ENCODE data around the gene TMEM144. TPM values are rescaled to one million over a fixed set of nuclear protein-coding genes. Genes with fewer than 3 reads are reported as not detected.

Gene TMEM144
- total and polyA plus RNA-seq, 9 donors, result 5.4 to 14.9 (median 8.4) TPM

DNA sequence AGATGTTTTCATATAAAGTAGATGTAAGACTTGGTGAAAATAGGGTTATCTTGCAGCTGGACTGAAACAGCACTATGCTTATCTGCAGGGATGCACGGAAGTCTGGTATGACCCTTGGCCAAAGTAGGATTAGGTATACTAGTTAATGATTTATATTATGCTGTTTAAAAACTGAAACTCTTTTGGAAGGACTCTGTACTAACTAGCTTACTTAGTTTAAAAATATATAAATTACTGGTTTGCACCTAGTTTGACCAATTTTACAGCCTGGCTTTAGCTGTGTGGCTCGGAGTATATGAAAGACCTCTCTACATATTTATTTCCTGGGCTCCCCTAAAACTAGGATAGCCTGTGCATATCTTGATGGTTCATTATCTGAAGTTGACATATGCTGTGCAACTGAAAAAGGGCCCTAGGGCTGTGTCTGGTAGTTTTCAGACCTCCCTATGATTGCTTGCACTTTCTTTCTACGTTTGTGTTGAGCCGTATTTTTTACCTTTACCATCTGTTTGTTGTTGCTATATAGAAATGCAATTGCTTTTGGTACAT lies 89.2 kb downstream of the TMEM144 start:
- no peak overlapping the region for H3K4me3 ChIP-seq
- H3K36me3 ChIP-seq, result no peaks in the 10 kb centered on the region
- DNase-seq, result no peak
- WGBS, 3 donors, result 6 to 17% (median 11%) methylated on average over 4 of the region's 4 CpGs
- H3K4me1 ChIP-seq (ENCODE audit: insufficient read depth), result peaks cover 3% of the 10 kb centered on the region
- H3K9me3 ChIP-seq, result no peaks in the 10 kb centered on the region
- H3K27me3 ChIP-seq, result no peaks in the 10 kb centered on the region
- intact Hi-C loops (cut with DNase I), result no loop called here
- TF ChIP-seq EP300 (IDR thresholded peaks at IDR 0.05) (no peak), POLR2A (IDR thresholded peaks at IDR 0.05) (no peak)
- TF ChIP-seq, protein P1, sequence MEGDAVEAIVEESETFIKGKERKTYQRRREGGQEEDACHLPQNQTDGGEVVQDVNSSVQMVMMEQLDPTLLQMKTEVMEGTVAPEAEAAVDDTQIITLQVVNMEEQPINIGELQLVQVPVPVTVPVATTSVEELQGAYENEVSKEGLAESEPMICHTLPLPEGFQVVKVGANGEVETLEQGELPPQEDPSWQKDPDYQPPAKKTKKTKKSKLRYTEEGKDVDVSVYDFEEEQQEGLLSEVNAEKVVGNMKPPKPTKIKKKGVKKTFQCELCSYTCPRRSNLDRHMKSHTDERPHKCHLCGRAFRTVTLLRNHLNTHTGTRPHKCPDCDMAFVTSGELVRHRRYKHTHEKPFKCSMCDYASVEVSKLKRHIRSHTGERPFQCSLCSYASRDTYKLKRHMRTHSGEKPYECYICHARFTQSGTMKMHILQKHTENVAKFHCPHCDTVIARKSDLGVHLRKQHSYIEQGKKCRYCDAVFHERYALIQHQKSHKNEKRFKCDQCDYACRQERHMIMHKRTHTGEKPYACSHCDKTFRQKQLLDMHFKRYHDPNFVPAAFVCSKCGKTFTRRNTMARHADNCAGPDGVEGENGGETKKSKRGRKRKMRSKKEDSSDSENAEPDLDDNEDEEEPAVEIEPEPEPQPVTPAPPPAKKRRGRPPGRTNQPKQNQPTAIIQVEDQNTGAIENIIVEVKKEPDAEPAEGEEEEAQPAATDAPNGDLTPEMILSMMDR (IDR thresholded peaks at IDR 0.05), result no peak
- no peak overlapping the region for H3K27ac ChIP-seq

DNA sequence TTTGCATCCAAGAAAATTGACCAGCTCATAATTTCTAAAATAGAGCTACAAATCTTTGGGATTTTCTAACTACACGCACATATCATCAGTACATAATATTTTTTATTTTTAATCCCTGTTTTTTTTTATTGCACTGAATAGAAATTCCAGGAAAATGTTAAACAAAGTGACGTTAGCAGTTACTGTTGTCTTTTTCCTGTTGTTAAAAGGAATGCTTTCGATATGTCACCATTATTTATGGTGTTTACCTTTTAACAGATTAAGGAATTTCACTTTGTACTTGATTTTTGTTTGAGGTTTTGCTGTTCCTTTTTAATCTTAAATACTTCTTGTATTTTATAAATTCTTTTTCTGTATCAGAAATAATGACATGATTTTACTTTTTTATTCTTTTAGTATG lies 89.7 kb downstream of the TMEM144 start:
- peaks cover 3% of the 10 kb centered on the region for H3K4me1 ChIP-seq (ENCODE audit: insufficient read depth)
- TF ChIP-seq, protein P1 (IDR thresholded peaks at IDR 0.05), result no peak
- TF ChIP-seq POLR2A (IDR thresholded peaks at IDR 0.05) (no peak), EP300 (IDR thresholded peaks at IDR 0.05) (no peak)
- H3K4me3 ChIP-seq, result no peak overlapping the region
- no peak overlapping the region for H3K27ac ChIP-seq
- H3K27me3 ChIP-seq, result no peaks in the 10 kb centered on the region
- no peak for DNase-seq
- no peaks in the 10 kb centered on the region for H3K9me3 ChIP-seq
- H3K36me3 ChIP-seq, result no peaks in the 10 kb centered on the region
- intact Hi-C loops (cut with DNase I), result no loop called here
- WGBS, 3 donors, result 2 to 9% (median 6%) methylated on average over 3 of the region's 3 CpGs

DNA sequence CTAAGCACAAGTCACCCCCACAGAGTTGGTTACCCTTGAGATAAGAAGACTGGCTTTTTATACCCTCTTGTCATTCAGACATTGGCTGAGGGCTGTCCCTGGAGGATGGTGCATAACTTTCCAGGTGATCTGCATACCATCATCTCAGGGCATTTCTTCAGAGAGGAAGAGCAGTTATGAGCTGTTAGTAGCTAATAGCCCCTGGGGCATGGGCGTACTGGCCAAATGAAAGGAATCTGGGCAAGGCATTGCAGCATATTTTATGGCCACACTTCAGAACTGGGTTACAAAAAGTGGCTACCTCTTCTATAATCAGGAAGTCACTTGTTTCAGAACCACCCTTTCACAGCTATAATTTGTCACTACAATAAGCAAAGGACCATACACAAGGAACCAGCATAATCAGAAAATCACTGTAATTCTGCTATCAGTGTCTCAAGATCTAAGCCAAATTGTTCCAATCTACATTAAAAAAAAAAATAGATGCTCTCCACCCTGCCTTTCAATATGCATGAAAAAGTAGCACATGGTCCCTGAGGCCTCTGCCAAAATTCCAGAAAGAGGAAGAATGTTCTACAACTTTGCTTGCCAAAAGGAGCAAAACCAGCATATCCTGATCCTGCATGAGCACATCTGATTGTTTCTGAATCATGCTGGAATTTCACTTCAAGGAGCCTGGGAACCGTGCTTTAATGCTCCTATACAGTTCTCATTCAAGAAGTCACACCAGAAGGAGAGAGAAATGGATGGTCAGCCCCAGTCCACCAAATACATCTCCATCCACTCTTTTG lies 92.0 kb downstream of the TMEM144 start:
- Histone ChIP-seq H3K4me1 (ENCODE audit: insufficient read depth) (peaks cover 3% of the 10 kb centered on the region), H3K4me3 (no peak overlapping the region), H3K9me3 (no peaks in the 10 kb centered on the region), H3K27me3 (no peaks in the 10 kb centered on the region), H3K36me3 (no peaks in the 10 kb centered on the region), H3K27ac (no peak overlapping the region)
- DNase-seq, result no peak
- 51 to 55% (median 52%) methylated on average over 2 of the region's 2 CpGs for WGBS, 3 donors
- TF ChIP-seq EP300 (IDR thresholded peaks at IDR 0.05) (no peak), POLR2A (IDR thresholded peaks at IDR 0.05) (no peak)
- TF ChIP-seq, protein P1 (IDR thresholded peaks at IDR 0.05), result no peak
- intact Hi-C loops (cut with DNase I), result no loop called here

DNA sequence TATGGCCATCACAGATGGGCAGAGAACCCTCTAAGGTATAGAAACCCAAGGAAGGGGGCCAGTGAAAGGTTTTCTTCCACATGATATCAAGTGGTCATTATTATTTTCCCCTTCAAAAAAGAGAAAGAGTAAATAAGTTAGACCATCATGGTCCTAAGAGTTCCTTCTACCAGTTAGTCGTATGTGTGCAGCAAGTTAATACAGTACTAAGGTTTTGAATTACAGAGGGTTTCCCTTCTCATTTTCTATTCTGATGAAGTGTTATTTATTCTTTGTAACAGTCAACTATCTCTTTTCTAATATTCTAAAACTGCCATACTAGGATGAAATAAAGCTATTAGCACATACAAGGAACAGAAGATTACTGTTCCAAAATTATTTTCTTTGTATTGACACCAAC lies 94.4 kb downstream of the TMEM144 start:
- DNase-seq, result no peak
- no peak overlapping the region for H3K27ac ChIP-seq
- H3K4me3 ChIP-seq, result no peak overlapping the region
- intact Hi-C loops (cut with DNase I), result no loop called here
- 43 to 78% (median 72%) methylated on average over 1 of the region's 1 CpG for WGBS, 3 donors
- H3K4me1 ChIP-seq (ENCODE audit: insufficient read depth), result peaks cover under 1% of the 10 kb centered on the region
- H3K36me3 ChIP-seq, result no peaks in the 10 kb centered on the region
- H3K9me3 ChIP-seq, result no peaks in the 10 kb centered on the region
- TF ChIP-seq, protein P1 (IDR thresholded peaks at IDR 0.05), result no peak
- TF ChIP-seq POLR2A (IDR thresholded peaks at IDR 0.05), result no peak
- no peak for TF ChIP-seq EP300 (IDR thresholded peaks at IDR 0.05)
- H3K27me3 ChIP-seq, result no peaks in the 10 kb centered on the region

Other genes with a start within 250 kb of the TMEM144 start
- 100 to 1,000 TPM in 5 of 7 donors, 10 to 100 TPM in 2; 60.8 to 145 (median 115) TPM for gene GASK1B, start 37.5 kb upstream of the TMEM144 start, total RNA-seq
- gene GASK1B, start 37.5 kb upstream of the TMEM144 start, polyA plus RNA-seq, result 100 to 1,000 TPM in 1 of 2 donors, 10 to 100 TPM in 1; 94.7 to 170 TPM

Data from ovary (tissue), 9 donors.